Stimulated activated naive CD4-positive, alpha-beta T cell treated with Interleukin-2 at 50 U/mL for 16 hours (primary cell): ENCODE data around the gene NLRP5.
A peak's percentile ranks its signal among the peaks of the same experiment; 100 is the strongest.
"Not testable (repeated sequence)": the region's sequence is repeated elsewhere in the genome, so short reads cannot be mapped to it uniquely, and the experiment has no call there.

Experiments used
- DNase-seq: peaks from one replicate; lab custom pipeline; 2025; lab: John Stamatoyannopoulos, UW

NLRP5 gene

GRCh38 chr19:56098731-56099568 is 112.4 kb downstream of the NLRP5 start:
- DNase-seq, result no peak

DNA sequence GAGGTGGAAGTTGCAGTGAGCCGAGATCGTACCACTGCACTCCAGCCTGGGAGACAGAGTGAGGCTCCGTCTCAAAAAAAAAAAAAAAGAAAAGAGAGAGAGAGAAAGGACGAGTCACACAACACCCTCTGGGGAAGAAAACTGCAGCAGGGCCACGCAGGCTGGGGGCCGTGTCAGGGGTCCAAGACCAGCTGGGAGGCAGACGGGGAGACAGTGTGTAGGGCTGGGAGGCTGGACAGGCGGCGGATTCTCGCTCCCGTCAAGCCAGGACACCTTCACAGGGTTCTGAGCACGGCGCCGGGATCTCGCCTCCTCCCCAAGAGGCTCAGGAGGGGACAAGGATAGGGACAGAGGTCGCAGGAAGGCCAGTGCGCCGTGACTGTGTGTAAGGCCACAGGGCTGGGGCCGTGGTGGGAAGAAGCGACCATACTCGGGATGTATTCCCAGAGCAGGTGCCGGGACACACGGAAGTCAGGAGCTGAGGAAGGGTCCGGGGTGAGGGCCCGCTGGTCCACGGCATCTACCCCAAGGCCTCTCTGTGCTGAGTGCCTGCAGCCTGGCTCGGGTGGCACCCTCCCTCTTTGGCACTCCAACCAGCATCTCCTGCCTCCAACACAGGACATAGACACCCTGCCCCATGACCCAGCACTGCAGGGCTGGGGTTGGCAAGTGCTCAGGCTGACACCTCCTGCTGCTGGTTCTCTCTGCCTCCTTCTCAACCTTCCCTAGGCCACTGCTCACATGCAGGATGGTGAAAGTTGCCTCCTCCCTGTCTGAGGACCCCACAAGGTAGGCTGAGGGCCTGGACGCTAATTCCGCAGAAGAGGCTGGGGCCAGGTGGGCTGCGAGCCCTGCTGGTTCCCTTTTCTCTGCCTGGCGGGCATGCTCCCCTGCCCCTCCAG is 113.3 kb downstream of the NLRP5 start:
- no peak for DNase-seq

- DNase-seq, result no peak
These were observed 114.5 kb downstream of the NLRP5 start for GRCh38 chr19:56101095-56101494.

DNA sequence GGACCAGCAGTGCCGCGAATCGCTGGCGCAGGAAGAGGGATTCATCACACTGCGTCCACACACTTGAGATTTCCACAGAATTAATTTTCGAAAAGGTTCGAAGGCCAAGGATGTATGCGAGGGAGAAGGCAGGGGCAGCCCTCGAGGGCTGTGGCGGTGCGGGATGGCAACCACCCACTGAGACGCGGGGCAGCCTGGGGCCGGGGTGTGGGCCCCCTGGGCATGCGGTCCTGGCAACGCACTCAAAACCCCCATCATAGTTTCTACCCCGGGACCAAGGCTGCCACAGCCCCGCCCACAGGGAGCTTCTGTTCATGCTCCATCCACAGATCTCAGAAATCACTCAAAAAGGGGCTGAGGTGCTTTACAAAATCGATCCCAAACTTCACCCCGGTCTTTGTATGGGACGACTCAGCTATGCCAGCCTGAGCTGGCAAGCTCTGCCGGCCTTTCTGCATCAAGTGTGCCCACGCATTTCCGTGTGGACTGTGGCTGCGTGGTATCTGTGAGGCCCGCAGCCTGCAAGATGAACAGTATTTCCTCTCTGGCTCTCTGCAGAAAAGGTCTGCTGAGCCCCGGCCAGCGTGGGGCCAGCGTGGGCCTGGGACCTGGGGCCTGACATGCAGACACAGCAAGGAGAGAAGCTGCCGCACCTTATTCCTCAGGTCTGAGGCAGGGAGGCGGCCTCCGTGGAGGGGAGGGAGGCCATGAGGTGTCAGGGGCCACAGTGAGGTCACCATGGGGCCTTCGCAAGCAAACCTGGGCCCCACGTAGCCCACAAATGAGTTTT is 115.4 kb downstream of the NLRP5 start:
- DNase-seq, result no peak

- DNase-seq, result no peak
These were observed 116.5 kb downstream of the NLRP5 start for GRCh38 chr19:56103027-56103614.

DNA sequence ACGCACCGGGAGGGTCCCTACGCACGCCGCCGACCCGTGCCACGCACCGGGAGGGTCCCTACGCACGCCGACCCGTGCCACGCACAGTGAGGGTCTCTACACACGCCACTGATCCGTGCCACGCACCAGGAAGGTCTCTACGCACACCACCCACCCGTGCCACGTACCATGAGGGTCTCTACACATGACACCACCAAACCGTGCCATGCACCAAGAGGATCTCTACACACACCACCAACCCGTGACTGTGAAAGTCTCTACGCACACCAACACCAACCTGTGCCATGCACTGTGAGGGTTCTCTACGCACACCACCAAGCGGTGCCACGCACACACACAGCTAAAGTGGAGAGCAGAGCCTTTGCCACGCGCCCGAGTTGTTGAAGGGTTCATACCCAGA is 117.8 kb downstream of the NLRP5 start:
- no peak for DNase-seq

DNA sequence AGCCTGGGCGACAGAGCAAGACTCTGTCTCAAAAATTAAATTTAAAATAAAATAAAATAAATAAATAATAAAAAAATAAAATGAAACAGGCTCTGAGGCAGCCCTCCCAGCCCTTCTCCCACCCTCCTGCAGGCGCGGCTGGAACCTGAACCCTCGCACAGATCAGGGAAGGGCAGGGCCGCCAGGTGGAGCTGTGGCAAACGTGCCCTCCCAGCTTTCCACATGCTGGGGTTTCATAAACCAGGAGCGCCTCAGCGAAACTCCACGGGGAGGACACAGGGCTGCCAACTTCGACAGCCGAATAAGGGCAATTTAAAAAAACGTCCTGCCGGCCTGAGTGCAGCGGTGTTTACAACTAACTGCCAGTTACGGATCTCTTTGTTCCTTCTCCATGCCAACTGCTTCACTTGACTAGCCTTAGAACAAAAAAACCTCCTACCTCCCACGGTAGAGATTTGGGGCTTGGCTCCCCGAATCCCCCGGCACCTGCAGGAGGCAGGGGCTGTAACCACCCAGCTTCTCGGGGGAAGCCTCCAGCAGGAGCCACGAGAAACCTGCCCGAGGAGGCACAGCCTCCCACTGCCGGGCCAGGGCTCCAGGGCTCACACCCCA is 118.6 kb downstream of the NLRP5 start:
- peak; percentile 20 for DNase-seq

- not testable (repeated sequence) for DNase-seq
These were observed 119.3 kb downstream of the NLRP5 start for GRCh38 chr19:56105831-56106396.

DNA sequence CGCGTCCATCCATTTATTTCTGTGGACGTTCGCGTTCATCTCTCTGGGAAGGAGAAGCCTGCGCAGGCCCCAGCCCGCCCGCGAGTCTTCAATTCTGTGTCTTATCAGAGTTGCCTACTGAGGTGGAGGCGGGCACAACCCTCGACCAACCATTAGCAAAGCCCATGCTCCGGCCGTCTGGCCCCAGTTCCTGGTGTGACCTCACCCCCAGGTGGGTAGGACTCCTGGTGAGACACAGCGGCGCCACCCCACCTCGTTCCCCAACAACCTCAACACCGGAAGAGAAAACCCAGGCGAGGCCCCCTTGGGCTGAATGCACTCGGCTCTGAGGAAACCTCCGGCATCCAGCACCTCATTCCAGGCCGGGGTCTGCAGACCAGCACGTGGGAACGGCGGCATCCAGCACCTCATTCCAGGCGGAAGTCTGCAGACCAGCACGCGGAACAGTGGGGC is 119.8 kb downstream of the NLRP5 start:
- no peak for DNase-seq

GRCh38 chr19:56106993-56107392 is 120.4 kb downstream of the NLRP5 start:
- DNase-seq, result no peak

- no peak for DNase-seq
These were observed 121.2 kb downstream of the NLRP5 start for GRCh38 chr19:56107626-56108351.

GRCh38 chr19:56108447-56109195 is 122.0 kb downstream of the NLRP5 start:
- no peak for DNase-seq

DNA sequence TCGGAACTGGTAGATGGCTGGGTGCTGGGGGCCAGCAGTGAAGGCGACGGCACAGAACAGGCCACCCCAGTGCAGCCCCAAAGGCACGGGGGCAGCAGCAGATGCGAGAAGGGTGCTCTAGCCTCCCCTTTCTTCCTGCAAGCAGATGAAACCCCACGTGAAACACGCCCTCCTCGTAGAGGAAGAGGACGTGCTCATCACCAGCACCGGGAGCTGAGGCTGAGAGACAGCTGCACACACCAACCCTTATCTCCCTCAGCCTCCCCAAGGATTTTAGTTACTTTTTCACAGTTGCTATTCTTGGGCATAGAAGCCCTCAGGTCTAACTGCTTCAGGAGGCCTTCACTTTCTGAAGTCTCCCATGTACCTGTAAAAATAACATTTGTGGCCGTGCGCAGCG is 122.7 kb downstream of the NLRP5 start:
- DNase-seq, result no peak

DNA sequence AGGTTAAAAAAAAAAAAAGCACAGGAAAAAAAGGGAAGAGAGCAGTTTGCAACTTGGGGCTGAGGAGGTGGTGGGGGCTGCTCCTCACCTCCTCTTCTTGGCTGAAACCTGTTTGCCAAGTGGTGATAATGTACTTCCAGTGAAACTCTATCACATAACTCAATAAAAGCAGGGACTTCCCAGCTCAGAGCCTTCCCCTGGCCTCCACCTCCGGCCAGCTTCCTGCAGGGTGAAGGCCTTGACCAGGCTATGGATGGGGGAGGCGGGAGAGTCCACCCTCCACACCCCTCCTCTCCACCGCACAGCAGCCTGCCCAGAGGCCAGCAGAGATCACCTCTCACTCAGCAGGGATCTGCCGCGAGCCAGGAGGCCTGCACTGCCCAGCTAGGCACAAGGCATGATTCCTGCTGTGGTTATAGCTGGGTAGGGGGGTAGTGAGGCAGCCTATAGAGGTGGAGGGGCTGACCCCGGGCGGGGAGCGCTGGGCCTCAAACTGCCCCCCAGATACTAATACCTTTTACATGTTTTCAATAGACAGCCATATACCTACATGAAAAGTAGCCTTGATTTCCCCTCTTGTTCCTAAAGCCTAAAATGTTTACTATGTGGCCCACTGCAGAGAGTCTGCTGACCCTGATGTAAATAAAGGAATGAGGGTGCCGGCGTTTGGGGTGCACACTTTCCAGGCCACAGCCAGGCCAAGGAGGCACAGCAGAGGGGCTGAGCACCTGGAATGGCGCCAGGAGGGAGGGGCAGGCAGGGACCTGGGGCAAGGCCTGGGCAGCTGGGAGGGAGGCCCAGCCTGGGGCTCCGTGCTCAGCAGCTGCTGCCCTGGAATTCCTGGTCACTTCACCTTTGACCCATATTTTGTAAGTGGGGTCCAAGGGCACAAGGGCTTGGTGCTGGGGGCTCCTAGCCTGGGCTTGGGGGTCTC is 124.2 kb downstream of the NLRP5 start:
- DNase-seq, result no peak
